NCI-H524 (cell line): ENCODE data around the gene TTC21B.

Experiments
- DNase-seq, 2 experiments: peaks; one replicate each; lab custom pipeline; 2025; lab: John Stamatoyannopoulos, UW

The TTC21B gene

GRCh38 chr2:165924946-165925345 is 28.6 kb downstream of the TTC21B start:
- DNase-seq: no peak

- DNase-seq: no peak
These were observed 32.8 kb downstream of the TTC21B start for GRCh38 chr2:165920748-165921147.

- no peak for DNase-seq
These were observed 39.9 kb downstream of the TTC21B start for GRCh38 chr2:165913636-165914035.

- no peak for DNase-seq
These were observed 41.6 kb downstream of the TTC21B start for GRCh38 chr2:165911981-165912380.

- DNase-seq: no peak
These were observed 42.3 kb downstream of the TTC21B start for GRCh38 chr2:165911231-165911630.

- DNase-seq: no peak
These were observed 44.1 kb downstream of the TTC21B start for GRCh38 chr2:165909466-165909865.

GRCh38 chr2:165905854-165906253 is 47.7 kb downstream of the TTC21B start:
- DNase-seq: no peak

- no peak for DNase-seq
These were observed 48.3 kb downstream of the TTC21B start for GRCh38 chr2:165905269-165905668.

- DNase-seq: no peak
These were observed 49.1 kb downstream of the TTC21B start for GRCh38 chr2:165904432-165904831.

- no peak for DNase-seq
These were observed 50.2 kb downstream of the TTC21B start for GRCh38 chr2:165903406-165903805.

GRCh38 chr2:165902934-165903333 is 50.6 kb downstream of the TTC21B start:
- DNase-seq: no peak

GRCh38 chr2:165901620-165902298 is 51.8 kb downstream of the TTC21B start:
- no peak for DNase-seq

GRCh38 chr2:165899311-165899710 is 54.3 kb downstream of the TTC21B start:
- no peak for DNase-seq

GRCh38 chr2:165898381-165898780 is 55.2 kb downstream of the TTC21B start:
- DNase-seq: no peak

GRCh38 chr2:165897726-165898125 is 55.9 kb downstream of the TTC21B start:
- DNase-seq: no peak

GRCh38 chr2:165897074-165897473 is 56.5 kb downstream of the TTC21B start:
- DNase-seq: no peak

- no peak for DNase-seq
These were observed 57.6 kb downstream of the TTC21B start for GRCh38 chr2:165895974-165896373.

- no peak for DNase-seq
These were observed 60.0 kb downstream of the TTC21B start for GRCh38 chr2:165893556-165893955.

GRCh38 chr2:165892526-165892925 is 61.0 kb downstream of the TTC21B start:
- no peak for DNase-seq

GRCh38 chr2:165891943-165892342 is 61.6 kb downstream of the TTC21B start:
- no peak for DNase-seq

GRCh38 chr2:165891345-165891744 is 62.2 kb downstream of the TTC21B start:
- DNase-seq: no peak

GRCh38 chr2:165889798-165890197 is 63.8 kb downstream of the TTC21B start:
- no peak for DNase-seq

- DNase-seq: no peak
These were observed 64.4 kb downstream of the TTC21B start for GRCh38 chr2:165889158-165889557.

- no peak for DNase-seq
These were observed 65.4 kb downstream of the TTC21B start for GRCh38 chr2:165888171-165888570.
